Measurements from ENCODE around the gene RAB6B.

GRCh38 chr3:133849346-133849745 lies 46.3 kb downstream of the RAB6B start:
- TF ChIP-seq POLR2AphosphoS5 (IDR thresholded peaks at IDR 0.05; ENCODE audit: low read depth, low read length) (no peak), CBX3 (IDR thresholded peaks at IDR 0.05; ENCODE audit: low read depth) (no peak), EZH2 (IDR thresholded peaks at IDR 0.05) (no peak), FOSL1 (IDR thresholded peaks at IDR 0.05; ENCODE audit: low read depth) (no peak), RAD21 (IDR thresholded peaks at IDR 0.05; ENCODE audit: low read depth) (no peak), YY1 (IDR thresholded peaks at IDR 0.05; ENCODE audit: extremely low read depth, insufficient replicate concordance, low read depth, low read length) (no peak), JUND (IDR thresholded peaks at IDR 0.05) (no peak), SIN3A (IDR thresholded peaks at IDR 0.05; ENCODE audit: low read depth) (no peak), ZFX (IDR thresholded peaks at IDR 0.05) (no peak), POLR2A (IDR thresholded peaks at IDR 0.05; ENCODE audit: borderline replicate concordance, extremely low read depth, insufficient read depth, insufficient read length) (no peak), EGR1 (IDR thresholded peaks at IDR 0.05; ENCODE audit: low read depth) (no peak), TCF7L2 (IDR thresholded peaks at IDR 0.05; ENCODE audit: borderline replicate concordance, extremely low read depth, insufficient read depth, insufficient read length) (no peak)
- TF ChIP-seq, protein P1, sequence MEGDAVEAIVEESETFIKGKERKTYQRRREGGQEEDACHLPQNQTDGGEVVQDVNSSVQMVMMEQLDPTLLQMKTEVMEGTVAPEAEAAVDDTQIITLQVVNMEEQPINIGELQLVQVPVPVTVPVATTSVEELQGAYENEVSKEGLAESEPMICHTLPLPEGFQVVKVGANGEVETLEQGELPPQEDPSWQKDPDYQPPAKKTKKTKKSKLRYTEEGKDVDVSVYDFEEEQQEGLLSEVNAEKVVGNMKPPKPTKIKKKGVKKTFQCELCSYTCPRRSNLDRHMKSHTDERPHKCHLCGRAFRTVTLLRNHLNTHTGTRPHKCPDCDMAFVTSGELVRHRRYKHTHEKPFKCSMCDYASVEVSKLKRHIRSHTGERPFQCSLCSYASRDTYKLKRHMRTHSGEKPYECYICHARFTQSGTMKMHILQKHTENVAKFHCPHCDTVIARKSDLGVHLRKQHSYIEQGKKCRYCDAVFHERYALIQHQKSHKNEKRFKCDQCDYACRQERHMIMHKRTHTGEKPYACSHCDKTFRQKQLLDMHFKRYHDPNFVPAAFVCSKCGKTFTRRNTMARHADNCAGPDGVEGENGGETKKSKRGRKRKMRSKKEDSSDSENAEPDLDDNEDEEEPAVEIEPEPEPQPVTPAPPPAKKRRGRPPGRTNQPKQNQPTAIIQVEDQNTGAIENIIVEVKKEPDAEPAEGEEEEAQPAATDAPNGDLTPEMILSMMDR (IDR thresholded peaks at IDR 0.05 in 2 of 3, conservative IDR thresholded peaks at IDR 0.05 in 1 of 3; ENCODE audit: borderline replicate concordance in 1 of 3, insufficient read depth in 1 of 3, low read depth in 2 of 3, low read length in 2 of 3) = no peak
- TF ChIP-seq, protein P2, sequence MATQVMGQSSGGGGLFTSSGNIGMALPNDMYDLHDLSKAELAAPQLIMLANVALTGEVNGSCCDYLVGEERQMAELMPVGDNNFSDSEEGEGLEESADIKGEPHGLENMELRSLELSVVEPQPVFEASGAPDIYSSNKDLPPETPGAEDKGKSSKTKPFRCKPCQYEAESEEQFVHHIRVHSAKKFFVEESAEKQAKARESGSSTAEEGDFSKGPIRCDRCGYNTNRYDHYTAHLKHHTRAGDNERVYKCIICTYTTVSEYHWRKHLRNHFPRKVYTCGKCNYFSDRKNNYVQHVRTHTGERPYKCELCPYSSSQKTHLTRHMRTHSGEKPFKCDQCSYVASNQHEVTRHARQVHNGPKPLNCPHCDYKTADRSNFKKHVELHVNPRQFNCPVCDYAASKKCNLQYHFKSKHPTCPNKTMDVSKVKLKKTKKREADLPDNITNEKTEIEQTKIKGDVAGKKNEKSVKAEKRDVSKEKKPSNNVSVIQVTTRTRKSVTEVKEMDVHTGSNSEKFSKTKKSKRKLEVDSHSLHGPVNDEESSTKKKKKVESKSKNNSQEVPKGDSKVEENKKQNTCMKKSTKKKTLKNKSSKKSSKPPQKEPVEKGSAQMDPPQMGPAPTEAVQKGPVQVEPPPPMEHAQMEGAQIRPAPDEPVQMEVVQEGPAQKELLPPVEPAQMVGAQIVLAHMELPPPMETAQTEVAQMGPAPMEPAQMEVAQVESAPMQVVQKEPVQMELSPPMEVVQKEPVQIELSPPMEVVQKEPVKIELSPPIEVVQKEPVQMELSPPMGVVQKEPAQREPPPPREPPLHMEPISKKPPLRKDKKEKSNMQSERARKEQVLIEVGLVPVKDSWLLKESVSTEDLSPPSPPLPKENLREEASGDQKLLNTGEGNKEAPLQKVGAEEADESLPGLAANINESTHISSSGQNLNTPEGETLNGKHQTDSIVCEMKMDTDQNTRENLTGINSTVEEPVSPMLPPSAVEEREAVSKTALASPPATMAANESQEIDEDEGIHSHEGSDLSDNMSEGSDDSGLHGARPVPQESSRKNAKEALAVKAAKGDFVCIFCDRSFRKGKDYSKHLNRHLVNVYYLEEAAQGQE (IDR thresholded peaks at IDR 0.05; ENCODE audit: low read depth) = no peak

Data from HCT116 (cell line).